Left lobe of liver (tissue), 2 donors: ENCODE data around the gene GBX2. TPM values are rescaled to one million over a fixed set of nuclear protein-coding genes. Genes with fewer than 3 reads are reported as not detected.

Experiments used
- ATAC-seq: fragments of 200-7000 bp; cut with Tn5 transposase; one replicate; pipeline ENCODE4 v1.9.1; 2020; ENCODE audit warnings: mild to moderate bottlenecking, moderate library complexity
- DNase-seq: peaks from one replicate; pipeline ENCODE4 v3.0.0-alpha.2; 2020; ENCODE audit warnings: low spot score
- total RNA-seq: library from RNA; stranded (reverse); gene quantifications from one replicate; pipeline ENCODE4 v1.2.1, GENCODE V29; 2021
- donor health status: DM: no; HTN: no; CAD: no; lungs with moderate emphysema.
- donor health status: DM: no; HTN: yes; CAD: no.

Gene GBX2
- total RNA-seq, 1 donor from 2014 or later, result not detected

DNA sequence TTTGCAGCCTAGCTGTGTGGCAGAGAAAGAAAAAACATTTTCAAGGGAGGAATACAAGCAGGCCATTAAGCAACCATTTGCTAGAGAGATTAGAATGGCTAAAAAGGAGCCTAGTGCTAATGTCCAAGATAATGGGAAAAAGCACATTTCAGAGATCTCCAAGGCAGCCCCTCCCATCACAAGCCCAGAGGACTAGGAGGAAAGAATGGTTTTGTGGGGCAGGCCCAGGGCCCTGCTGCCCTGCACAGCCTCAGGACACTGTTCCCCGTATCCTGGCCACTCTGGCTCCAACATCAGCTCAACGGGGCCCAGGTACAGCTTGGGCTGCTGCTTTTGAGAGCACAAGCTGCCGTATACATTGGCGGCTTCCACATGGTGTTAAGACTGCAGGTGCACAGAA is 16.5 kb upstream of the GBX2 start:
- no peak for DNase-seq
- ATAC-seq, result no peak

- ATAC-seq, result peak; percentile 65
- no peak for DNase-seq
These were observed 12.8 kb upstream of the GBX2 start for GRCh38 chr2:236180831-236181453.

DNA sequence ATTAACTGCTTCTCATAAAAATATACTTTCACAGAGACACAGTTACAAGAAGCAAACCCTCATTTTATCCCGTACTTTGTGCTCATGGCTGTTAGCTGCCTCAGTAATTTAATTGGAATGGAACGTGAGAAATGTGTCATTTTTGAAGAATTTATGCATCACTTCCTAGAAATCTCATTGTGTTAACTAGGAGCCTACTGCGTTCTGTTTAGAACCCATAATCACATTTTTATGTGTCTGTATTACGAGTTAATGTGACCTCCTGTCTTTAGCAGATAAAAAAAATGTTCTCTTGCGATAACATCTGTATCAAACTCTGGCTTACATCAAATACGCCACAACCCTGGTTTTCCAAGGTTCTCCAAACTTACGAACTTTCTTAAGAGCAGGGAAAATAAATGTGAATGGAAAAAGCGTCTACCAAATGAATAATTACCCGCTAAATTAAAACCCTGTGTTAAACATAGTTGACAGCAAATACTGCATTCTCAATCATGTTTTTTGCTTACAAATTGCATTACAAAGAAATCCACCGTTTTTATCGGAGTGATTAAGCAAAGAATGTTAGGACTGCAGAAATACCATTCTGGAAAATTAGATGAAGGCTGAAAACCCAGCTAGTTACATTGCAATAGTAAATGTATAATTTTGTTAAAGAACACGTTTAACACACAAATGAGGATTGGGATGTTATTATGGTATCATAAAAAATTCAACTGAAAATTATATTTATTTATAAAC is 12.1 kb upstream of the GBX2 start:
- ATAC-seq, result no peak
- DNase-seq, result no peak

GRCh38 chr2:236179236-236180075 is 11.3 kb upstream of the GBX2 start:
- DNase-seq, result no peak

GRCh38 chr2:236178890-236179235 is 10.7 kb upstream of the GBX2 start:
- ATAC-seq (no peak), DNase-seq (no peak)

More at GRCh38 chr2:236179236-236180075, 11.3 kb upstream of the GBX2 start:
- no peak for ATAC-seq

- ATAC-seq (peak; percentile 86), DNase-seq (peak; percentile 57)
These were observed 10.0 kb upstream of the GBX2 start for GRCh38 chr2:236177967-236178889.

GRCh38 chr2:236177604-236177966 is 9.4 kb upstream of the GBX2 start:
- ATAC-seq (peak; percentile 59), DNase-seq (no peak)

DNA sequence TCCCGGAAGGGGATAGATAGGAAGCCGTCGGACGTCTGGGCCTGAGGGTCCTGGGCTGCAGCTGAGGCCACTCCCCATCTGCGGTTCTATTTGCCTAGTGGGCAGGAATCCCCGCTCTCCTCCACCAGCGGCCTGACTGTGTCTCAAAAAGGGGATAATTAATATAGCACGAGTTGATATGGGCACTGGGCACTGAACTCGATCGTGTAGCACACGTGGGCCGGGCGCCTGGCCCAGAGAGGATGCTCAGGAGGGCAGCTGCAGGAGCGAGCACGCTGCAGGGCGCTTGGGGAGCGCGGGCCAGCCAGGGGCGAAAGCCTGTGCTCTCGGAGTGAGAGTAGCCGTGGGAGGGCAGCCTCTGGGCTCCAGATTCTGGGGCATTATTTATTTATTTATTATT is 8.8 kb upstream of the GBX2 start:
- no peak for DNase-seq
- no peak for ATAC-seq

- ATAC-seq (peak; percentile 71), DNase-seq (no peak)
These were observed 8.2 kb upstream of the GBX2 start for GRCh38 chr2:236176417-236176816.

DNA sequence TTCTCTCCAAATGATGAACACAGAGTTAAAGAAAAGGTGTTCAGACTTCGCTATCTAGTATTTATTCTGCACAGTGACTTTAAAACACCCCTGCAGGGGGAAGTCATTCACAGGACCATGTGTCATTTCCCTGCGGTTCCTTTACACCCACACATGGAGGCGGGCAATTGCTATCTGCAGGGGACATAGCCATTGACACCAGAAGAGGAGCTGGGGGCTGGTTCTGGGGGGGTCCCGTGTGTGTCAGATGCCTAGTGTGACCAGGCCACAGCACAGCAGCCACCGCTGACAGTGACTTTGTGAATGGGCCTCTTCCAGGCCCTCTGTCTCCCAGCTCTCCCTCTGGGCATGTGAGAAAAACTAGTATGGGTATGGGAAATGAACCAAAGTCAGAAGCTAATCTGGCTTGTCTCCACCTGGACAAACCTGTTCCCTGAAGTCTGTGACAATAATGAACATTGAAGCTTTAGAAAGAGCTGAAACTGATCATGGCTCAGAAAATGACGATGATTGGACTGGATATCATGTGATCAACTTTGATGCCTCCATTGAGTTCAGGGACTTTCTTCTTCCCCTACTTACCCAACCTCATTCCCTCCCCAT is 7.5 kb upstream of the GBX2 start:
- ATAC-seq (no peak), DNase-seq (no peak)

DNA sequence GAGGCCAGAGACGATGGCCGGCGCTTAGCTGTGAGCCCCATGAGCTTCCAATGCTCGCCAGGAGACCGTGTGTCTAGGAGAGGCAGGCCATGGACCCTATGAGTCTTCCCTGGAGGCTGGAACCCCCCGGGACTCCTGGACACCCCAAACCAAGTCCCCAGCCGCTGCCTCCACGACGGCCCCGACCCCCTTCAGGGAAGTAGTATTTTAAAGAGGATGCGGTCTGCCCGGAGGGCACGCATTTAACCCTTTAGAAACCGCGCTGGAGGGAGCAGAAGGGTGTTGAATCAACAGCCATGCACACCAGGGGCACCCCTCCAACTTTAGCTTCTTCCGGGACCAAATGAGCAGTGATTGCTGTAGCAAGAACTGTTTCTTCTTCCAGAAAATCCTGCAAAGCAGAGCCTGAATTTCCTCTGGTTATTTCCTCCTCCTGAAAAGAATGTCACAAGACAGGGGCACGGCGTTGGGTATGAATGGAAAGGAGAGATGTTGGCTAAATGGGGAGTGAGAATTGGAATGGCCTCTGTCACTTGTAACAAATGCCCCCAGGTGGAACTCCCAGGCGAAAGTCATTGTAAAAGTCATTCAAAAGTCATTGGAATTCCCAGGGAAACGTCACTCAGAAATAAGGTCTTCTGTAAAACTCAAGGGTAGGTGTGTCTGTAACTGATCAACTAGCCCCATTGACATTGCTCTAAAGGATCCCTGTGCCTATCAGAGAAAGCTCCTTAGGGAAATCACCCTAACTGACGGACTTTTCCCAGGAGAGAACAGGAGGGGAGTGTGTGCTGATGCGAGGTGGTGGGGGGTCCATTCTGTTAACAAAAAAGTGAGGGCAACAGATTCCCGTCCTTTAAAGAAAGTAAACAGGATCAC is 5.8 kb upstream of the GBX2 start:
- DNase-seq (no peak), ATAC-seq (no peak)

DNA sequence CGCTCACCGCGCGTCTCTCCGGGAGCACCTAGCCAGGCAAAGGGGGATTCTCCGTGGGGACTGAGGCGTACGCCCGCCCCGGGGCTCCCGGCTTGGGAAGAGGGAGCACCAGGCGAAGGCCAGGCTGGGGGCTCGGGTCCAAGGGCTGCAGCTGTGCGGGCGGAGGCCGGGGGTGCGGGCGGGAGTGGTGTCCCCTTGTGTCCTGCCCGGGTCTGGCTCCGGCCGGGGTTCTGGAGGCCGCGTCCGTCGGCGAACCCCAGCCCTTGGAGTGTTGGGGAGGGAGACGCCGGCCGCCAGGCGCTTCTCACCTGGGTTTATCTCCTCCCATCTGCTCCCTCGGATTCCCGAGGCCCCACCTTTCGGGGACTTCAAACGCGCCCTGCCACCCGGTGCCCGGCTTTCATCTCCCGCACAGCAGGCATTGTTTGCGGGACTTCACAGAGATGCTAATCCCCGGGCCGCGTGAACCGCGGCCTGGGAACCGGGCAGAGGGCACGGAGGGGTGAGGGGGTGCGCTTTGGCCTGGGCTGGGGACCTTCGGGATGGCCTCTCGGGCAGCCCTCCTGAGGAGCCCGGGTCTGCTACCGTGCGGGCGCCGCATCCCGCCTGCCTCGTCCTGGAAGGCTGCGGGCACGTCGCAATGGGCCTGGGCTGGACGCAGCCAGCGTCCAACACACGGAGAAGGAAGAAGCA is 5.0 kb upstream of the GBX2 start:
- no peak for ATAC-seq
- DNase-seq, result no peak

DNA sequence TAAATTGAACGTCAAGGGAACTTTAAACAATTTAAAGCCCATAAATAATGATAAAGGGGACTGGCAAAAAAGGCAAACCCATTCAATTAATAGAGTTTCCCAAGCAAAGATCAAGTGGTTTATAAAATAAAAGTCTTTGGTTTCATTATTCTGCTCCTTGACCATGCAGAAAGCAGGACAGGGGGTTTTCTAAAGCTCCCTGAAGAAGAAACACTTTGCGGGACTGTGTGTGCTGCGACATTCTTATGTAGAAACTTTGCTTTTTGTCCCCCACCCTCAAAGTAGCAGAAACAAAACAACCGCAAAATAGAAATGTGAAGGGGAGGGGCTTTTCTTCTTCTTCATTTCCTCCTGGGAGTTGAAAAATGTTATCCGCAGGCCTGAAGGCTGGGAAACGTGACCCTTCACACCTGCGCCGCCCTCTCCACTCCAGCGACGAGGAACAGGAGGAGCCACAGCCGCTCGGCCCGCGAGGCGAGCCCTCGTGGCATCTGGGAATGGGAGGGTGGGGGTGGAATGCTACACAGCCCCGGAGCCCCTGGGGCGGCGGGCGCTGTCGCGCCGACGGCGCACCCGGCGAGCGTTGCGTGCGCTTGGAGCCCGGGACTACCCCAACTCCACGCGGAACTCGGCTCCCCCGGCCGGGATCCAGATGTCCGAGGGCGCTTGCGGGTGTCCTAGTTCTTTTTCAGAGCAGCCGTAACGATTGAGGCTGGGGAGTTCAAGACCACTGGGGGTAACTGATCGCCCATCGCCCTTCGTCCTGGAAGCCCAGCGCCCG is 4.3 kb upstream of the GBX2 start:
- ATAC-seq (no peak), DNase-seq (no peak)

DNA sequence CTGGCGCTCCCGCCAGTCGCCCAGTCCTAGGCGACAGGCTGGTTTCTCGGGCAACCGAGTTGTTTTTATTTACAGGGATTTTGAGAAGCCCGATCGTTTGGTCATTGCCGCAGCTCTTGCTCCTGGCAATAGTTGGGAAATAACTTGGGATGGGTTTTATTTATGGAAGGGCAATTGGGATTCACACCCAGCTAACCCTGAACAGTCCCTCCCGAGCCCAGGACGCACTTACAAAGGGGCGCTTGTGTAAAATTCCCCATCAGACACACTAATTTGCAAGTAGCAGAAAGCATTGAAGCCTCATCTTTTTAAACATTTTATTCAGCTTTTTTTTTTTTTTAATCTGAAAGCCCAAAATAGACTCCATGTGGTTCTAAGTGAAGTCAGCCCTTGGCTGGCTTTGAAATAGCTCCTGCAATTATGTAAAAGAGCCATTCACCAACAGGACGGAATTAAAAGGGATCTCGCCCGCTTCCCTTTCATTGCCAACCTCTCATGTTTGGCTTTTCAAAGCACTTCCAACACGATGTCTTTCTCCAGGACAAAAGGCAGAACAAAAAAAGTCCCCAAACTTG is 3.6 kb upstream of the GBX2 start:
- ATAC-seq, result no peak
- no peak for DNase-seq

DNA sequence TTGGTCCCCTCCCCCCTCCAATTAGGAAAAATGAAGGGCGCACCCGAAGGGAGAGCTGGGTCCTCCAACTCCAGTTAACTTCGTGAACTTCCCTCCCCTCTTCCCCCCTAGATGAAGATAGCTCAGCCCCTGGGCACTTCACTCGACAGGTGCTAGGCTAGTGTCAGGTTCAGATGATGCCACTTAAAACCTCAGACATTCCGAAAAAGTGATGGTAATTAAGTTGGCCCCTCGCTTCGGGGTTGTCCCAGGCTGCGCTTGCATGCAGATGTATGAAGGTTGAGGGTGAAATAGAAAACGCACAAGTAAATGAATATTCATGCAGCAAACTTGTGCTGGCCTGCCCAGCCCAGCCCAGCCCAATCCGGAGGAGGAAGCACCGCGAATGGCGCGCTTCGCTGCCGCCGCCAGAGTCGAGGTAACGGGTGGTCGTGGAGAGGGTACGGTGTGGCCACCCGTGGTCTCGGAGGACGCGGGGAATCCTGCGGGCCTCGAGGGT is 3.0 kb upstream of the GBX2 start:
- DNase-seq (no peak), ATAC-seq (no peak)

DNA sequence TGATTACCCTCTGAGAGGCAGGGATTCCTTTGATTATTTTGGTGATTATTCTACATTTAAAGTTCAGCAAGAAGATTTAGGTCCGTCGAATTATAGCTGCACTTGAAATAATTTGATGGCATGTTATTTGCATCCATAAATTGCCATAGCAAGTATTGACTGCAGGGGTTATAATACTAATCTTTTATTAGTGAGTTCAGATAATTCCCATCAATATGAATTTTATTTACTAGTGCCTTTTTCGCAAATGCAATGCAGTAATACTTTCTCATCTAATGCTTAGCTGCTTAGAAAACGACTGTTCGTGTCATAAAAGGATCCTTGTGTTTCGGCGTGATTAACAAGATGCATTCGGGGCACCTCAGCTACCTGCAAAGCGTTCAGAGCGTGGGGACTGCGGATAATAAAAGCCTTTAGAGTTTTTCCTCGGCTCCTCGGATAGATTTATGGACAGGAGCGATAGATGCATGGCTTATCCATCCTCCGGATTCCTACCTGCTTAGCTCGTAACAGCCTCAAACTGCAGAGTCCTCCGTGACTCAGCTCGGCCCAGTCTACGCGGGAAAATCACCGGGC is 2.5 kb upstream of the GBX2 start:
- no peak for DNase-seq
- no peak for ATAC-seq
